K562 (cell line): ENCODE results near the gene NLRP6. TPM values are rescaled to one million over a fixed set of nuclear protein-coding genes. Genes with fewer than 3 reads are reported as not detected.
A peak's percentile ranks its signal among the peaks of the same experiment; 100 is the strongest.

Experiments used
- ATAC-seq: fragments of 200-7000 bp; cut with Tn5 transposase; 3 replicates; pipeline ENCODE4 v1.9.1; 2020; ENCODE audit warnings: moderate library complexity
- BruUV-seq: library from RNA; stranded (reverse); fragments of 400-500 nt; replicated peaks from 2 replicates; lab custom pipeline; 2021; lab: Mats Ljungman, UMichigan
- CTCF ChIA-PET: fragments of 300-600 bp; formaldehyde crosslinking; extraction: SDS; loops from one replicate; lab custom pipeline; 2021; ENCODE audit warnings: low intra/inter-chr PET ratio; lab: Yijun Ruan, JAX
- POLR2A ChIA-PET: fragments of 300-600, 350-650 bp; sonication (Branson Sonifier 250); formaldehyde crosslinking; extraction: SDS; loops from one replicate; lab custom pipeline; 2021; ENCODE audit warnings: antibody characterized with exemption, inconsistent platforms; lab: Yijun Ruan, JAX
- DNase-seq, 4 experiments: peaks; one replicate each; pipeline versions ENCODE4 v3.0.0 to v3.0.0-alpha.2; 2011 to 2018; ENCODE audit warnings: low spot score in 3 of 4, mixed read lengths in 3 of 4; ENCODE audit errors: extremely low read depth in 1 of 4
- FAIRE-seq: peaks from 2 replicates; lab custom pipeline; 2011; peaks lifted over from hg19 to GRCh38; lab: Jason Lieb, UNC
- H2AFZ ChIP-seq: 2 replicates; pipeline ENCODE4 v1.6.0; 2011; ENCODE audit warnings: low read depth, low read length, control low read depth, inconsistent platforms
- H3K27ac ChIP-seq: fragments of 200-600 bp; 3 replicates; pipeline ENCODE4 v1.8.0; 2011; ENCODE audit warnings: low read depth, mild to moderate bottlenecking, control low read depth, inconsistent platforms, low read length, moderate library complexity, mixed read lengths; ENCODE audit errors: extremely low read depth
- H3K27me3 ChIP-seq, 2 experiments: fragments of 300-600 bp in 1 of 2; 2 replicates in 1 of 2; 3 replicates in 1 of 2; pipeline versions ENCODE4 v1.6.0 to v1.8.0; 2011; ENCODE audit warnings: inconsistent platforms in 2 of 2, low read length in 2 of 2, mild to moderate bottlenecking in 1 of 2, mixed read lengths in 1 of 2, moderate library complexity in 1 of 2; ENCODE audit not compliant: control insufficient read depth in 2 of 2, insufficient read depth in 2 of 2
- H3K36me3 ChIP-seq: fragments of 300-600 bp; 3 replicates; pipeline ENCODE4 v1.8.0; 2011; ENCODE audit warnings: mild to moderate bottlenecking, low read length, inconsistent platforms; ENCODE audit not compliant: control insufficient read depth, insufficient read depth
- H3K4me1 ChIP-seq, 2 experiments: fragments of 200-600 bp in 1 of 2; replicated peaks in 1 of 2; 2 replicates in 1 of 2; 3 replicates in 1 of 2; pipeline versions ENCODE4 v1.5.1 to v1.8.0; 2011; ENCODE audit warnings: inconsistent platforms in 2 of 2, low read length in 2 of 2, mild to moderate bottlenecking in 1 of 2, mixed read lengths in 1 of 2, moderate library complexity in 1 of 2; ENCODE audit not compliant: control insufficient read depth in 2 of 2, insufficient read depth in 2 of 2
- H3K4me2 ChIP-seq: 2 replicates; pipeline ENCODE4 v1.6.1; 2011; ENCODE audit warnings: low read length, control low read depth, inconsistent platforms, mixed read lengths; ENCODE audit not compliant: insufficient read depth
- H3K4me3 ChIP-seq: fragments of 200-600 bp; sonication (generic), shearing (Covaris generic); 2 replicates; pipeline ENCODE4 v1.5.1; 2016; ENCODE audit warnings: control low read depth, inconsistent platforms
- H3K79me2 ChIP-seq: fragments of 200-600 bp; 3 replicates; pipeline ENCODE4 v1.8.0; 2011; ENCODE audit warnings: low read length, inconsistent platforms; ENCODE audit not compliant: control insufficient read depth, insufficient read depth
- H3K9ac ChIP-seq, 2 experiments: 2 replicates each; pipeline versions ENCODE4 v1.6.0 to v1.6.1; 2011; ENCODE audit warnings: low read depth in 2 of 2, low read length in 2 of 2, control low read depth in 1 of 2, inconsistent platforms in 1 of 2, mild to moderate bottlenecking in 1 of 2, mixed read lengths in 1 of 2; ENCODE audit not compliant: insufficient read depth in 1 of 2
- H3K9me1 ChIP-seq: one replicate; pipeline ENCODE4 v1.6.0; 2011; ENCODE audit warnings: inconsistent platforms, mild to moderate bottlenecking, low read length, moderate library complexity; ENCODE audit not compliant: control insufficient read depth, insufficient read depth
- H3K9me3 ChIP-seq: replicated peaks from 2 replicates; pipeline ENCODE4 v1.5.1; 2011; ENCODE audit warnings: low read depth, low read length, inconsistent platforms; ENCODE audit not compliant: control insufficient read depth, insufficient read depth
- H4K20me1 ChIP-seq: replicated peaks from 2 replicates; pipeline ENCODE4 v1.6.1; 2011; ENCODE audit warnings: low read length, inconsistent platforms, mixed read lengths; ENCODE audit not compliant: control insufficient read depth, insufficient read depth
- ATF3 ChIP-seq, 2 experiments: fragments of 450-650 bp in 1 of 2; sonication (generic) in 1 of 2; formaldehyde crosslinking in 1 of 2; IDR thresholded peaks in 1 of 2; conservative IDR thresholded peaks in 1 of 2; 2 replicates each; pipeline versions ENCODE4 v1.6.1 to v1.8.1; 2016 to 2023; ENCODE audit warnings: mild to moderate bottlenecking in 2 of 2, moderate library complexity in 2 of 2, inconsistent platforms in 1 of 2, missing genetic modification reagents in 1 of 2
- ZBTB33 ChIP-seq: sonication (generic); formaldehyde crosslinking; IDR thresholded peaks from 2 replicates; pipeline ENCODE4 v1.8.1; 2023; ENCODE audit warnings: mild to moderate bottlenecking, missing genetic modification reagents
- WGBS: fragments of 100-300 bp; shearing (Covaris generic); methylation state at CpG from one replicate; pipeline ENCODE4 v1.1.6; 2016; ENCODE audit warnings: low coverage, mixed read lengths; ENCODE audit not compliant: insufficient coverage; ENCODE audit errors: missing lambda C conversion rate; 5-methylcytosine and 5-hydroxymethylcytosine counted together
- in situ Hi-C: fragments of 300-500 bp; cut with MboI; formaldehyde crosslinking; loops from 4 replicates; pipeline ENCODE4 v1.15.0; 2018; ENCODE audit warnings: inconsistent platforms, mixed read lengths
- intact Hi-C: fragments of 100-400 bp; cut with micrococcal nuclease; formaldehyde crosslinking; loops from 2 replicates; pipeline ENCODE4 v1.14.2; 2022
- polyA plus RNA-seq, 8 experiments: library from polyadenylated mRNA; depleted of rRNA in 4 of 8; stranded (reverse) in 5 of 8; unstranded in 3 of 8; fragments of >200 nt; fragmentation: Nextera tagmentation in 2 of 8; fragmentation: Illumina TruSeq in 1 of 8; extraction: Ambion mirVana in 2 of 8; extraction: Trizol in 1 of 8; gene quantifications; 2 replicates each; pipeline versions ENCODE4 v1.2.1 to v1.2.3, GENCODE V29; 2011 to 2014; ENCODE audit warnings: inconsistent platforms in 1 of 8, missing spikeins in 1 of 8
- total RNA-seq, 7 experiments: library from RNA; depleted of rRNA in 6 of 7; stranded (reverse); fragments of >200 nt in 6 of 7; fragmentation: Illumina TruSeq in 2 of 7; extraction: Trizol in 2 of 7; gene quantifications; 2 replicates each; pipeline versions ENCODE4 v1.2.1 to v1.2.3, GENCODE V29; 2011 to 2021; ENCODE audit warnings: low replicate concordance in 1 of 7

Gene NLRP6
- total and polyA plus RNA-seq, 9 of the 15 experiments (the other 6 are each of a cell fraction or from before 2014, with no cell fraction given): 0.03 to 0.18 (median 0.15) TPM; not detected in 5

- Histone ChIP-seq H4K20me1 (no peaks in the 10 kb centered on the region), H3K4me2 (no peak overlapping the region), H3K27ac (no peak overlapping the region), H3K36me3 (no peaks in the 10 kb centered on the region), H3K27me3 (no peaks in the 10 kb centered on the region), H3K79me2 (no peaks in the 10 kb centered on the region), H3K4me1 (peaks cover 15 to 41% of the 10 kb centered on the region in 2 experiments), H3K9me1 (no peaks in the 10 kb centered on the region), H2AFZ (no peak overlapping the region), H3K9ac (no peak overlapping the region), H3K4me3 (no peak overlapping the region)
- DNase-seq (no peak), FAIRE-seq (no peak), ATAC-seq (no peak)
- CTCF ChIA-PET: no interaction called here
- WGBS: 88% methylated on average over 25 of the region's 97 CpGs
- no TSS peak for BruUV-seq
- POLR2A ChIA-PET: interaction anchor here (1.1 kb wide), 1 partner anchor 9 kb away, joined by 3 read pairs; the partner anchor contains the start of gene PGGHG
- in situ Hi-C loops: no loop called here
- TF ChIP-seq ATF3 (IDR thresholded peaks at IDR 0.05) (no peak), ATF3 (CRISPR knock-in tag; conservative IDR thresholded peaks at IDR 0.05) (no peak), ZBTB33 (CRISPR knock-in tag) (peak; percentile 96)
- TF ChIP-seq, all 486 proteins: peak for 1
- peaks cover 12% of the 10 kb centered on the region for H3K9me3 ChIP-seq
- intact Hi-C loops: no loop called here
These were observed 1.1 kb downstream of the NLRP6 start for GRCh38 chr11:279040-279965.
